ENCODE data around the gene TNNC2.
"Not testable (repeated sequence)": the region's sequence is repeated elsewhere in the genome, so short reads cannot be mapped to it uniquely, and the experiment has no call there.

Gene TNNC2

GRCh38 chr20:45822857-45823256 is 4.3 kb downstream of the TNNC2 start:
- no peak for DNase-seq (ENCODE audit: low read depth)

- DNase-seq (ENCODE audit: low read depth): no peak
These were observed 5.2 kb downstream of the TNNC2 start for GRCh38 chr20:45821947-45822346.

GRCh38 chr20:45819466-45819865 is 7.6 kb downstream of the TNNC2 start:
- no peak for DNase-seq (ENCODE audit: low read depth)

- DNase-seq (ENCODE audit: low read depth): no peak
These were observed 8.9 kb downstream of the TNNC2 start for GRCh38 chr20:45818239-45818638.

- peak; percentile 84 for DNase-seq (ENCODE audit: low read depth)
These were observed 9.5 kb downstream of the TNNC2 start for GRCh38 chr20:45817376-45818194.

- DNase-seq (ENCODE audit: low read depth): no peak
These were observed 10.2 kb downstream of the TNNC2 start for GRCh38 chr20:45816951-45817350.

GRCh38 chr20:45814314-45814713 is 12.8 kb downstream of the TNNC2 start:
- DNase-seq (ENCODE audit: low read depth): no peak

GRCh38 chr20:45813489-45813888 is 13.6 kb downstream of the TNNC2 start:
- DNase-seq (ENCODE audit: low read depth): no peak

GRCh38 chr20:45813006-45813340 is 14.1 kb downstream of the TNNC2 start:
- no peak for DNase-seq (ENCODE audit: low read depth)

- DNase-seq (ENCODE audit: low read depth): peak; percentile 100
These were observed 14.7 kb downstream of the TNNC2 start, which contains the start of gene UBE2C for GRCh38 chr20:45812157-45813005. Gene UBE2C (plus strand): TSS chr20:45812644. CDS start chr20:45812696, 52 bp downstream.

- no peak for DNase-seq (ENCODE audit: low read depth)
These were observed 16.7 kb downstream of the TNNC2 start for GRCh38 chr20:45810191-45810970.

GRCh38 chr20:45801851-45802250 is 25.3 kb downstream of the TNNC2 start:
- DNase-seq (ENCODE audit: low read depth): no peak

- DNase-seq (ENCODE audit: low read depth): peak; percentile 34
These were observed 28.0 kb downstream of the TNNC2 start for GRCh38 chr20:45798935-45799642.

GRCh38 chr20:45797955-45798354 is 29.2 kb downstream of the TNNC2 start:
- DNase-seq (ENCODE audit: low read depth): not testable (repeated sequence)

- not testable (repeated sequence) for DNase-seq (ENCODE audit: low read depth)
These were observed 29.6 kb downstream of the TNNC2 start for GRCh38 chr20:45797510-45797909.

GRCh38 chr20:45796337-45797065 is 30.6 kb downstream of the TNNC2 start:
- no peak for DNase-seq (ENCODE audit: low read depth)

- no peak for DNase-seq (ENCODE audit: low read depth)
These were observed 34.6 kb downstream of the TNNC2 start for GRCh38 chr20:45792317-45793118.

- DNase-seq (ENCODE audit: low read depth): no peak
These were observed 38.8 kb downstream of the TNNC2 start for GRCh38 chr20:45788351-45788750.

- no peak for DNase-seq (ENCODE audit: low read depth)
These were observed 43.3 kb downstream of the TNNC2 start for GRCh38 chr20:45783656-45784294.

GRCh38 chr20:45782890-45783289 is 44.2 kb downstream of the TNNC2 start:
- no peak for DNase-seq (ENCODE audit: low read depth)
